ENCODE data around the gene AIG1.
A peak's percentile ranks its signal among the peaks of the same experiment; 100 is the strongest.
"Not testable (repeated sequence)": the region's sequence is repeated elsewhere in the genome, so short reads cannot be mapped to it uniquely, and the experiment has no call there.

AIG1 gene

DNA sequence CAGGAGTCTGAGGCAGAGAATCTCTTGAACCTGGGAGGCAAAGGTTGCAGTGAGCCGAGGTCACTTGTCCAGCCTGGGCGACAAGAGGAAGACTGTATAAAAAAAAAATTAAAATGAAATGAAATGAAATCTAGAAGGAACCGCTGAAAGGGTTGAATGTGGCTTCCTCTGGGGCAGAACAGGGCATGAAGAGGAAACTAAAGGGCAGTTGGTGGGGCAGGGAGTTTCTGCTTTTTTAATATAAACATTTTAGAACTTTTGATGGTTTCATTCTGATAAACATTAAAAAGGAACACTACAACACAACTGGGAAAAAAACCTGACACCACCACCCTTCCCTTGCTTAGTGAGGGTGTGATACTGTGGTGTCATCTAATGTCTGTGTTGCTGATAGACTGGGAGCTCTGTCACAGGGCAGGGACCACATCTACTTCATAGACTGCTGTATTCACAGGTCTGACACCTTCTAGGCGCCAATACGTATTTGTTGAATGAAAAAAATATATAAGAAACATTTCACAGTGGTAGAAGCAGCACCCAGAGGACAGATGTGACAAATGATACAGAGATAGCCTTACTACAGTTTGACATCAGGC is 260.9 kb downstream of the AIG1 start:
- DNase-seq (ENCODE audit: low read depth in 2 of 3, low spot score in 1 of 3), result no peak

DNA sequence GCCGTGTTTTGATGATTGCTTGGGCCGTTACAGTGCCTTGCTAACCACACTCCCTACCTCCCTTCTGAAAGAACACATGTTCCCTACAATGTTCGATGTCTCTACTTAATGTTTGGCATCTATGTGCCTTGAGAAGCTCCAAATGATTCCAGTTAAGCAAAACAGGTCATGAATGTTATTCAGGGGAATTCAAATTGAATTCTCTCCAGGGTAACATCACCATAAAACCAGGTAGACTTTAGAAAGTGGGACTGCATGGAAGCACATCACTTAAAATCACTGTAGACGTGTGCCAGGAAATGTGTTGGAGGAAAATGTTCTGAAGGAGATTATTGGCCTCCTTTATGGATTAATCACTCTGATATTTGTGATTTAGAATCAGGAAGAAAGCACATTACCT is 261.7 kb downstream of the AIG1 start:
- no peak for DNase-seq (ENCODE audit: low read depth in 2 of 3, low spot score in 1 of 3)

DNA sequence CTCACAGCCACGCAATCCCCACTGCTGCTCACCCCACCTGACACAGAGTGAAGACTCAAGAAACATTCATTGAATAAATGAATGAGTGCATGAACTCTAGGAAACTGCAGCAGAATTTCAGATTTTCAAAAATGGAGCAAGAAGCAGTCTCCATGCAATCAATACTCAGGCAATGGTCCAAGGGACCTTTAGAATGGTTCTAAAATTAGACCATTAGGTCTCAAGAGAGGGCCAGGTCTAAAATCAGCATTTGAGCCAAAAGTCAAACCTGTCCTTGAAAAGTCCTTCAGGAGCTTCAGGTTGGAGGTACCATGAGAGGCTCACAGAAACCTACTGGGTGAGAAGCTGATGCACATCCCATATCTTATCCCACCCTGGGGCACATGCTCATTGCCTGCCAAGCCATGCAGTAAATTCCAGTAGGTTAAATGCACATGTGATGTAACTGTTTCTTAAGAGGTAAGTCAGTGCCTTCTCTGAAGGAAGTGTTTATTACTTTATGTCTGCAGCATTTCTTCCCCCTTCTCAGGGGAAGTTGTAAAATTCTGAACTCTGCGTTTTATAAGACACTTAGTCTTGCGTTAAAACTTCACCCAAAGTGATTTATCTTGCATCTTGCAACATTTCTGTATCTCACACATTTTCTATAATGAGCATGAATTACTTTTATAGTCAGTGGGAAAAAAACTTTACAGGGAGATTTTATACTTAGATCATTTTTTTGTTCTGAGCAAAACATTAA is 263.2 kb downstream of the AIG1 start:
- DNase-seq (ENCODE audit: low read depth in 2 of 3, low spot score in 1 of 3), result no peak

DNA sequence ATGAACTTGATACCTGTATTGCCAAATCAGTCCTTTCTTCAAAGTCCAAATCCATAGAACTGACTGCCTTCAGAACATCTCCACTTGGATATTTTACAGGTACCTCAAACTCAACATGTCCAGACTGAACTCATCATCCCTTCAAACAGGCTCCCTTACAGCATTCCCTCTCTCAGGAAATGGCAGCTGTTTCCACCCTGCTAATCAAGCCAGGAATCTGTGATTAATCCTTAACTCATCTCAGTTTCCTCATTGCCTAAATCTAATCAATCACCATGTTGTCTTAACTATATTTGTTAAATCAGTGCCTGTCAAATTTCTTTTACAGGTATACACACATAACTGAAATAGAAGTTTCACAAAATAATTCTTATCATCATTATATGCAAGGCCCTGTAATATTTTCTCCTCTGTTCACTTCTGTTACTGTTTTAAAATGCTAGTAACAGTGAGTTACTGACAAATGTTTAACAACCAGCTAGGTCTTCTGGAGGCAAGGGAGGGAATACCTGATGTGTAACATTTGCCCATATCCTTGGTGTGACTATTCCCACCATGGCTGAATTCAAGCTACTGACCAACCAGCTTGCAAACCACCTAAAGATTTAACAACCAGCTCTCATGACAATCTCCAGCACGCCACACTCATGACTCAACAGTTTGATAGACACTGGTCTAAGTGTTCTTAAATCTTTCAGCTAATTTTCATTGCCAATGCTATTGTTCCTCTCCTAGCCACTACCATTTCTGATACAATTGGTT is 264.9 kb downstream of the AIG1 start:
- no peak for DNase-seq (ENCODE audit: low read depth in 2 of 3, low spot score in 1 of 3)

DNA sequence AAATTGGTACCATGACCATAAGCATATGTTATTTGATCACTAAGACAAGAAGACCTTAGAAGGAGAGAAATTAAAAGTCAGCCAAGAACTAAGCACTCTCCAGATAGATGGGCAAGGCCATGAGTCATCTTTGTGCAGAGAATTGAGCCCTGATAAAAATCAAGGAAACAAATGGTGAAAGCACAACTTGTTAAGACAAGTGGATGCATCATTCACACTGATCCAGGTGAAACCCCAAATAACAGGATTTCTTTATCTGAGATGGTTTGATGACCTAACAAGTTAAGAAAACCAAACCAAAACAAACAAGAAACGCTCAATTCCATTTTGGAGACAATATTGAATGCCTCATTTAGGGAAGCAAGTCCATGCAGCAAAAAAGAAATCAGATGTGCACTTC is 268.2 kb downstream of the AIG1 start:
- DNase-seq (ENCODE audit: low read depth in 2 of 3, low spot score in 1 of 3), result no peak

DNA sequence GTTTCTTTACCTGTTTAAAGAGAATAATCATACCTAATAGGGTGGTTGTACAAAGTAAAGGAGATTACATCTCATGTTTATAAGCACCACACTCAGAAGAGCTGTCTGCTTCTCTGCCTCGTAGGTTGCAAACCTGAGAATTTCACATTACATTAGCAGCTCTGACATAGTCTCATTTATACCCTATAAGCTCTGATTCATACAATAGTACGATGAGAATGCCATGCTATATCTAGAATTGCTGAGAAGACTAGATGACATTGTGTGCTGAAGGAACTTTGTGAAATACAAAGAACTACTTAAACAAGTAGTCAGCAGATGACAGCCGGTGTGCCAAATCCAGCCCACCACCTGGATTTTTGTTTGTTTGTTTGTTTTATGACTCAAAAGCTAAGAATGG is 268.6 kb downstream of the AIG1 start:
- no peak for DNase-seq (ENCODE audit: low read depth in 2 of 3, low spot score in 1 of 3)

DNA sequence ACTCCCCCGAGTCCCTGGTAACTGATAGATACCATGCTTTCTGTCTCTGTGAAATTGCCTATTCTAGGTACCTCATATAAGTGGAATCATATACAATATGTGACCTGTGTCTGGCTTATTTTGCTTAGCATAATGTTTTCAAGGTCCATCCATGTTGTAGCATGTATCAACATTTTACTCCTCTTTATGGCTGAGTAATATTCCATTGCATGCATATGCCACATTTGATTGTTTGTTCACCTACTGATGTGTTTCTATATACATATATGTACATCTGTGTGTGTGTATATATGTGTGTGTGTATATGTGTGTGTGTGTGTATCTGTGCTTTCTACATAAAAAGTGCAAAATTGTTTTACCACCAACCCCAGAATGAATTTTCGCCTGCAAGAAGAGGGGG is 270.7 kb downstream of the AIG1 start:
- no peak for DNase-seq (ENCODE audit: low read depth in 2 of 3, low spot score in 1 of 3)

DNA sequence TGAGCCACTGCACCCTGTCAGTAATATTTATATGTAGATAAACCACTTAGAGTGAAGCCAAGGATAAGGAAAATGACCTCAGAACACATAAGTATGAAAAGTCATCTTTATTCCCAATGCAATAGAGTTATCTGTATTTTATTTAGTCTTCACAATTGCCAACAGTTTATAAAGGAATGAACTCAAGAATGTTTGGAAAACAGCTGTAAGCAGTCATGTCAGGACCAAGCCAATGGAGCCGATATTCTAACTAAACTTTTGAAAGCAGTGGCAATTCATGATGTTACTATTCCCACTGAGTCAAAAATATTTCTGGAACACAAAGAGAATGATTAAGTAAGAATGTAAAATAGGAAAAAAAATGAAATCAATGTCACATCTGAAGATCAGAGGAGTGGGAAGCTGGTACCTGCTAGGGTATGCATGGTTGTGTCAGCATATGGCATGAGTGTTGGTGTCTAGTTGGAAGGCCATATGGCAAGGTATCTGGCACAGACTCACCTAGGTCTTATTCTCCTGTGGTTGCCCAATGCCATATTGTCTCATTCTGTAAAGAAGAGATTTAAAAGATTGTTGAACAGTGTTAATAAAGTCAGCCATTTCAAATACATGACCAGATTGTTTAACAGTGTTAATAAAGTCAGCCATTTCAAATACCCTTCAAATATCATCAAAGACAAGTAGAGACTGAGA is 271.6 kb downstream of the AIG1 start:
- no peak for DNase-seq (ENCODE audit: low read depth in 2 of 3, low spot score in 1 of 3)

DNA sequence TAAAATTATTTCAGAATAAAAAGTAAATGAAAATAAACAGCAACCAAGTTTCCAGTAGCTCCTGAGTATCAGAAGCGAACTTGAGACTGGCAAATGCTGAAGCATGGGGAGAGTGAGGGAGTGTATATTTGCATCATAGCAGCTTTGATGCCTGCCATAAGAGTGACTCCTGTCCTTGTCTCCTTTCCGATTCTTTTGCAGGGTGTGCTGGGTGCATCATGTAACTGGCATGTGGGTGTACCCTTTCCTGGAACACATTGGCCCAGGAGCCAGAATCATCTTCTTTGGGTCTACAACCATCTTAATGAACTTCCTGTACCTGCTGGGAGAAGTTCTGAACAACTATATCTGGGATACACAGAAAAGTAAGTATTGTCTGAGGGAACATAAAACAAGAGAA is 272.4 kb downstream of the AIG1 start:
- no peak for DNase-seq (ENCODE audit: low read depth in 2 of 3, low spot score in 1 of 3)

DNA sequence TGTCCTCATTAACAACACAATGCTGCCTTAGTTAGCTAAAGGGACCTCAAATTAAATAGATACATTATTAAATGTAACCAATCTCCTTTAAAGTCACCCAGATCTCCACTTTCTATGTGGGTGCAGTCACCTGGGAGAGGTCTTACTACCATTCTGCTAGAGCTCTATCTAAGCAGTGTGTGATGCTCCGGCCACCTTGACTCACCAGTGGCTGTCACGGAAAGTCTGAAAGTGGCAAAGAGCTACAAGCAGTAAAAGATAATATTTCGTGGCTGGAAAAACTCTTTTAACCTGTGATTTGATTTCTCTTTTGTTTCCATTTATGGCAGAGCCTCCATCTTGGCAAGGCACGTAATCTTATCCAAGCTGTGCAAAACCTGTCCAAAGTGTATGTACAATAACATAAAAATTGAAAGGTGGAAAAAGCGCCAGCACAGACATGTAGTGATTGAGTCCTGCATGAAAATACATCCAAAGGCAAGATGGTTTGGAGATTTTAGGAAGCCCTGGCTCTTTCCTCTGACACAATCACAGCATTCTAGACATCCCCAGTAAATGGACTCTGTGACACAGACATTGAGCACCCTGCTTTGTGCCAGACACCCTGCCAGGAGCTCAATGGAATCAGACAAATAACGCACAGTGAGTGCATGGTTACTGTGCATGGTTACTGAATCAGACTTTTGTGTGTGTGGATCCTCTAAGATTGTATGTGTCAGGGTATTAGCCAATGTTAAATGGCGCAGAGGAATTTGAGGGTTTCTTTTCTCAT is 273.2 kb downstream of the AIG1 start:
- DNase-seq (ENCODE audit: low read depth in 2 of 3, low spot score in 1 of 3), result no peak

DNA sequence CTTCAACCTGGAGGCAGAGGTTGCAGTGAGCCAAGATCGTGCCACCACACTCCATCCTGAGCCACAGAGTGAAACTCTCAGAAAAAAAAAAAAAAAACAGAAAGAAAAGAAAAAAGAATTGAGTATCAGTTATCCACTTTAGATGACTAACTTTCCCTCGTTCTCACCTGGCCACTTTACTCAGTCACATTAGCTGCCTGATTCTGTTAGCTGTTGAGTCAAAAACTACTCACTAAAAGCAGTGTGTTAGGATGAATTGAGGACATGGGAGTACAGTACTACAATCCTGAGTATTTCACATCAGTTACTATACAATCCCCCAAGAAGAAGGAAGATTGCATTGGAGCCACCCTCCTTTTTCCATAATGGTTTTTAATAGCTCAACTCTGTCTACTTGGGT is 275.2 kb downstream of the AIG1 start:
- no peak for DNase-seq (ENCODE audit: low read depth in 2 of 3, low spot score in 1 of 3)

DNA sequence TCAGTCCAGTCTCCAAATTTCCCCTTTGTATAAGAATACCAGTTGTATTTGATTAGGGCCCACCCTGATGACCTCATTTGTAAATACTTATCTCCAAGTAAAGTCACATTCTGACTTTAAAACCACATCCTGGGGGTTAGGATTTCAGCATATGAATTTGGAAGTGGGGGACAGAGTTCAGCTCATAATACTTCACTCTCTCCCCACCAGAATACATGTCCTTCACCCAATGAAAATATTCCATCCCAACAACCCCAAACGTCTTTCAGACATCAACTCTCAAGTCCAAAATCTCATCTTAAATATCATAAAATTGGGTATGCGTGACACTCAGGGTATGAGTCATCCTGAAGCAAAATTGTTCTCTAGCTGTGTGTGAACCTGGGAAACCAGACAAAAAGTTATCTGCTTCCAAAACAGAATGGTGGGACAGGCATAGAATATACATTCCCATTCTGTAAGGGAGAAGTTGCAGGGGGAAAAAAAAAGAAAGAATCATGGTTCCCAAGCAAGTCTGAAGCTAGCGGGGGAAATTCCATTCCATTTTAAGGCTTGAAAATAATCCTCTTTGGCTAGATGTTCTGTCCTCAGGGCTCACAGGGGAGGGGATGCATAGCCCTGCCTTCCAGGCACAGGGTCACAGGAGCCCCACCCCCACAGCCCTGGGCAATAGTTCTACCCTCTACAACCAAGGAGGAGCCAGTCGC is 275.9 kb downstream of the AIG1 start:
- DNase-seq (ENCODE audit: low read depth in 2 of 3, low spot score in 1 of 3), result no peak

DNA sequence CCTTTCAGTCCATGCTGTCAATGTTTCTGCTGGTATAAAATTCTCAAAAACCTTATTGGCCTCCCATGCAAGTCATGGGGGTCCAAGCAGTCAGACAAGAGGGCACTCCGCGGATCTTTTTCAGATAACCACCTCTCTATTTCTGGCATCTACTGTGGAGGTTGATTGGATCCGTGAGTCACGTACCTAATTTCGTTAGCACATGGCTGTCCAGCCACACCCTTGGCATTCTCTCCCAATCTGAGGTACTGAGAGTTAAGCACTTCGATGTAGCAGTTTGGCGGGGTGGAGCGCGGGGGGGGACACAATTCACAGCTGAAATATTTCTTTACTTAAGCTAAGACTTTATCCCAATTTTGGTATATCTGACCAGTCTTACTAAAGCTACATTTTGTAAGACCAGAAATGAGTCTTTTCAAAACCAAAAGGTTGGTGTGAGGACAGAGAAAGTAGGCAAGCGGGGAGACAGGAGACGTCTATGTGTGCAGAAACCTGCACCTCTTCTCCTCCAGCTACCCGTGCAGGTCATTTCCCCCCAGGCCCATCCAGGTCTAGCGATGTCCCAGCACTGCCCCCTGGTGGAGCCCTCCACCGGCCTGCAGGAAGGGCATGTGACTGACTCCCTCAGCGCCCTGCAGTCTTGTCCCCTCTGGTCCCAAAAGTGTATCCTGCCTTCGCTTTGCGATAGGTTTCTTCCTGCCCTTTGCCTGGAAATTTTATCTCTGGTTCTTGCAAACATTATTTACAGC is 276.7 kb downstream of the AIG1 start:
- DNase-seq (ENCODE audit: low read depth in 2 of 3, low spot score in 1 of 3), result peak; percentile 33 to 56 (median 42)

DNA sequence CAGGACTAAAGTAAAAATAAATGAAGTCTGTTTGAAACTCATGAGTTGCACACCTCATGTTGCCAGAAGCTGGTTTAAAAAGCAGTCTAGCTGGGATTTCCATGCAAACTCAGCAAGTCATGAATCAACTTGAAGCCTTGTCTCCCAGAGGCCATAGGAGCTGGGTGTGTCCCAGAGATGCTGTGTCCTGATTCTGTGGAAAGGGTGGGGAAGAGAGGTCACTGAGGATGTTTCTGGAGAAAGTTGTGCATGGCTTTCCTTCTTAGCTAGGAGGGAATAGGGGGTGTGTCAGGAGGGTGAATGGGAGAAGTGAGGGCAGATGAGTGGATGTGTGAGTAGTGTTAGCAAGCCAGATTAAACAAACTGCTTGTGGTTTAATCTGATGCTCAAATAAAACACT is 278.5 kb downstream of the AIG1 start:
- DNase-seq (ENCODE audit: low read depth in 2 of 3, low spot score in 1 of 3), result no peak

DNA sequence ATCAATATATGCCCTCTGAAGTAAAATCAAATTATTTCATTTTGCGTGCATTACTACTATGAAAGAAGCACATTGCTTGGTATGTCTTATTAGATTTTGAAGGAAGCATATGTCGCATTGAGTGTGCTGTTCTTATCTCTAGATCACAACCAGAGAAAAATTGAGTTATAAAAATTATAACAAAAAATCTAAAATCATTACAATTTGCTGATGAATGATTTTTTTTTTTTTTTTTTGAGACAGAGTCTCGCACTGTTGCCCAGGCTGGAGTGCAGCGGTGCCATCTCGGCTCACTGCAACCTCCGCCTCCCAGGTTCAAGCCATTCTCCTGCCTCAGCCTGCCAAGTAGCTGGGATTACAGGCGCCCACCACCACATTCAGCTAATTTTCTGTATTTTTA is 284.8 kb downstream of the AIG1 start:
- DNase-seq (ENCODE audit: low read depth in 2 of 3, low spot score in 1 of 3), result not testable (repeated sequence)

DNA sequence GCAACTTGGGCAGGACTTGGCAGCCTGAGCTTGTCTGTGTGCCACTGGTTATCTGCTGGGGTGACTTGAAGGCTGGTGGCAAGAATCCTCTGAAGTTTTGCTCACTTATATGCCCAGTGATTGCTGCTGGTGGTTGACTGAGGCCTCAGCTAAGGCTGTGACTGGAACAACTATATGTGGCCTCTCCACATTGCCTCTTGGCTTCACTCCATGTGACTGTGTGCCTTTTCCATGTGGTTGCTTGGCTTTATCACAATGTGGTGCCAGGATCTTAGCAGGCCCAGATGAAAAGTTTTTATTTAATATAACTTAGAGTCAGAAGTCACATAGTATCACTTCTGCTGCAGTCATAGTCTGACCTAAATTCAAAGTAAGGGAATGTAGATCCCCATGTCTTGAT is 285.3 kb downstream of the AIG1 start:
- DNase-seq (ENCODE audit: low read depth in 2 of 3, low spot score in 1 of 3), result no peak

DNA sequence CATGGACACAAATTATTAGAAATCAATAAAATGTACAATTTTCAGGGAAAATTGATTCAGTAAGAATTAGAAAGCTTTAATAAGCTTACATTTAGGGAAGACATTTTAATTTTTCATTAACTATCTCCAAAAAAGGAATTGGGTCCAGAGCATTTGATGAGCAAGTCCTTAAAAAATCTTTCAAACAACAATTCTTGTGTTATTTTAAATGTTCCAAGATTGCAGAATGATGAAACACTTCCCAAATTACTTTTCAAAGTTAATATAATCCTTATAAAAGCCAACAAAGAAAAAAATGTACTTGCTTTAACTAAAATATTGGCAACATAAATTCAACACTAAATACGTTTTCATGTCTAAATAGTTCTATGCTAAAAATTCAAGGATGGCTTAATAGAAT is 287.8 kb downstream of the AIG1 start:
- no peak for DNase-seq (ENCODE audit: low read depth in 2 of 3, low spot score in 1 of 3)

DNA sequence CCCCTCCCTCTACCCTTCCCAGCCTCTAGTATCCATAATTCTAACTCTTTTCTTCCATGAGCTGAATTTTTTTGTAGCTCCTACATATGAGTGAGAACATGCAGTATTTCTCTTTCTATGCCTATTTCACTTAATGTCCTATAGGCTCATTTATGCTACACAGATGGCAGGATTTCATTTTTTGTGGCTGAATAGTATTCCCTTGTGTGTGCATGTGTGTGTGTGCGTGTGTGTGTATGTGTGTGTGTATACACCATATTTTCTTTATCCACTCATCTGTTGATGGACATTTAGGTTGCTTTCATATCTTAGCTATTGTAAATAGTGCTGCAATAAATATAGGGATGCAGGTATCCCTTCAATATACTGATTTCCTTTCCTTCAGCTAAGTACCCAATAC is 288.8 kb downstream of the AIG1 start:
- no peak for DNase-seq (ENCODE audit: low read depth in 2 of 3, low spot score in 1 of 3)

DNA sequence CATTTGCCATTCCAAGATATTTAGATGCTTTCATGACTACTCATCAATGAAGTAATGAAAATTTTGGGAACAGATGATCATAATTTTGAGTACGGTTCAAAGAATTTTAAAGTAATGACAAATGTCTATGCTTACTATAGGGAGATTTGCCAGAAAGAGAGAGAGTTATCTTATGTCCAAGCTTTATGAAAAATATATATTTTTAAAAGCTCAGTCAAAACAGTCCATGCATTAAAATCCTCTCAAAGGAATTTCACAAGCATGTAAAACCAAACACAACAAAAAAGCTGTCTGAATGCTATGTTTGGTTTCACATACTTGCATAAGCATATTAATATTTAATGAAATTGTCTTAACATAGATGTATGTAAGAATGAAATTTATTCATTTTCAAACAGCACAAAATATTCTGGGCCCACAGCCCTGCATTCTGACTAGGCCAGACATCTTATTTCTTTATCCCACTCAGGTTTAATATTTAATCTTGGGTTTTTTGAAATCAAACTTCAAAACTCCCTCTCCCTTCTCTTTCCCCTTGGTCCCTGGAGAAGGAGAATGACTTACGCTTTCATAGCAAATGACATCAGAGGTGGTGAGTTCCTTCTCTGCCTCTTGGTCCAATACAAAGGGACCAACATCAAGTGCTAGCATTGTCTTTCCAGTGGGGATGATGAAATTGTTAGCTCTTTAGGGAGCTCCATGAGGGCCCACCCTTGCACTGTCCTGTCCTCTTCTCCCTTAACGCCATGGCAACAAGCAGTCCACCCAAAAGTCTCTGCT is 295.6 kb downstream of the AIG1 start:
- DNase-seq (ENCODE audit: low read depth in 2 of 3, low spot score in 1 of 3), result no peak
